NK-92 (cell line): Measurements from ENCODE around the gene TTC12.

ENCODE experiments used
- DNase-seq: peaks from one replicate; lab custom pipeline; 2025; ENCODE audit not compliant: unreplicated experiment; lab: John Stamatoyannopoulos, UW

The TTC12 gene

GRCh38 chr11:113314389-113315301 is at the start of gene TTC12:
Gene TTC12, plus strand, starts transcription at chr11:113314583. Its CDS starts 1,675 bp downstream, at chr11:113316258.
- peak; percentile 9 for DNase-seq

DNA sequence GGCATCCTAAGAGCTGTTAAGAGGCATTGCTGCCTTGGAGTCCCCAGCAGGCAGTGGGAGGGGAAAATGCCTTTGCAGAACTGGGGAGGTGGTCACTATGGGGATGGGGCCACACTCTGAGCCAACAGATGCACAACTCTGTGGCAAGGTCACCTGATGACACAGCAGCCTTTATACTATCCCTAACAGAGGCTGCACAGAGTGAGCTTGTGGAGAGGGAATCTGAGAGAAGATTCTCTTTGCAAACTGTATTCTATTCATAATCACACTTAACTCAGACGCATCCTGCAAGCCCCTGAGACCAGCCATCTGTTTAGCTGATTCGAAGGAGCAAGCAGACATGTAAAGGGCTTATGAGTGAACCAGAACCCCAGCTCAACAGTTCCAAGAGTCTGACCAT is 49.0 kb upstream of the TTC12 start:
- DNase-seq = no peak

DNA sequence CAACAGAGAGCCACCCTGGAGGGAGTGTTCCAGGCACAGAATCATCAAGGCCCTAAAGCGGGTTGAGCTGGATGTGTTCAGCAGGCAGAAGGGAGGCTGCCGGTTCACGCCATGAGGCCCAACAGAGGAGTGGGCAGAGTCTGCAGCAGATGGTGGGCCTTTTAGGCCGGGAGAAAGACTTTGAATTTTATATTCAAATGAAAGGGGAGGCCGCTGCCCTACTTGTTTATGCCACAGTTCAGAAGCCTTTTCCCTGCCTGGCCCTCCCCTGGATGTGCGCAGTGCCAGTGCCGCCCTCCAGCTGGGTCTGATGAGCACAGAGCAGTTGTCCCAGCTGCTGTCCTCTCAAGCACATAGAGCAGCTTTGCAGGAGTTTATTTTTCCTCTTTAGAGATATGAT is 46.9 kb upstream of the TTC12 start:
- DNase-seq = no peak

DNA sequence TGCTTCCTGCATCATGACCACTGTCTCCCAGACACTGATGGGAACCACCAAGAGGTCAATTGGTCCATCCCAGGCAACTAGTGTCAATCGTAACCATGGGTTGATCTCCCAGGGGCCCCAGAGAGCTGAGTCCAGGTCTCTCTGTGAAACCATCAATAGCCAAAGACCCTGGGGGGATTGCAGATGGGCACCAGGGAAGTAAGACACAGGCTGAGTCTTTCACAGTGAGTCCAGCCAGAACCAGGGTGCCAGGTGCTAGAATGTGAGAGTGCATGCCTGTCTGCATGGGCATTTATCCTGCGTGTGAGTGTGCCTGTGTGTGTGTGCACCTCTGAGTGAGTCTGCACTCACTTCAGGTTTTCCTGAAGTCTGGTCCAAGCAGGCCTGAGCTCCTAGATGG is 45.3 kb upstream of the TTC12 start:
- no peak for DNase-seq

DNA sequence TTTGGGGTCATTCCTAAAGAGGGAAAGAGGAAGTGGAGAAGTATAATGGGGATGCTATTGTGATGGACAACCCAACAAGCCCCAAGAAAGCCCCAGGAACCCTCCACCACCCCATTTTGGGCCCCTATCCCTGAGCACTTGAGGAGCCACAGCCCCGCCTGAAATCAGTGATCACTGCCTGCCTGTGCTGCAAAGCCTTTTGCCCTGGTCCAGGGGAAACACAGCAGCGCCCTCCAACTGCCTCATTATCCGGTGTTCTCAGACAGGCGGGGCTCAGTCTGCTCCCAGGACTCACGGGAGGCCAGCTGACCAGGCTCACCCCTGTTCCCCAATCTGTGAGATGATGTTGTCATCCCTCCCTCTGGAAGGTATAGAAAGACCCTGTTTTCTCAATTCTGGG is 44.7 kb upstream of the TTC12 start:
- no peak for DNase-seq

GRCh38 chr11:113270080-113270479 is 44.3 kb upstream of the TTC12 start:
- DNase-seq = no peak

DNA sequence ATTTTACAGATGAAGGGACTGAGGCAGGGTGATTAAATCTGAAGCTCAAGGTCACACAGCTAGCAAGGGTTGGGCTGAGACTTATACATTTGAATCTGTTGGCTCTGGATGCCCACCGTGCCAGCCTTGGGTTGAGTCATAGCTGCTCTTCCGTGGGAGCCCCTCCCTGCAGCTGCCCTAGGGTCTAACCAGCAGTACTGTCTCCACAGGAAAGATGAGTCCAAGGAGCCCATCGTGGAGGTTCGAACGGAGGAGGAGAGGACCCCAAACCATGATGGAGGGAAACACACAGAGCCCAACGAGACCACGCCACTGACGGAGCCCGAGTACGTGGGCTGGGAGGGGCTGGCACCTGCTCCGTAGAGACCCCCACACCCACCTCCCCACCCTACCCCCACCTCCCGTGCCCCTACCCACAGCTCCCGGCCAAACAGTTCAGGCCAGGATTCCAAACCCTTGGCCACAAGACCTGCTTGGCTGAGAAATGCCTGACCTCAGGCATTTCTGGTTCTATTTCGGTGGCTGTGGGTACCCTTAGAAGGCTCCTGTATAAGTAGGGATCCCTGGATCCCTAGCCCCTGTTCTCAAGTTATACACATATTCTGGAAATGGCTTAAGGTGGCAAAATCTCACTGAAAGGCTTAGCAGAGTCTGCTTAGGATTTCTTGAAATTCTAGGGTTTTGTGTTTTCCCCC is 42.7 kb upstream of the TTC12 start:
- no peak for DNase-seq

GRCh38 chr11:113272281-113272680 is 42.1 kb upstream of the TTC12 start:
- no peak for DNase-seq

GRCh38 chr11:113272927-113273615 is 41.3 kb upstream of the TTC12 start:
- no peak for DNase-seq

DNA sequence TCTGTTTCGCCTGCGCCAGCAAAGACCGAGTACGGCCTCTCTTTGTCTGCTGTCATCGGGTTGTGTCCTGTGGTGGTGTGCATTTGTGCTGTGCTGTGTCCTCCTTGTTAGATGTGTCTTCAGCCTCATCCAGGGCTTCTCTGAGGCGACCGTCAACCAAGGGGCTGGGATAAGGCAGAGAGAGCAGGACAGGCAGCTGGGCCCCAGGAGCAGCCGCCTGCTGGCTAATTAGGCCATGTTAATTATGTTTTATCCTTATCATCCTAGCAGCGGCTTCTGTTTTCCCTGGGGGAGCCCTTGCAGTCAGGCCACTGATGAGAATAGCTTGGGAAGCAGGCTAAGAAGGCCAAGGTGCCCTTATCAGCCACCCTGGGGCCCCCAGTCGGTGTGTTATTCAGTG is 40.7 kb upstream of the TTC12 start:
- DNase-seq = no peak

GRCh38 chr11:113274713-113275582 is 39.4 kb upstream of the TTC12 start:
- DNase-seq = no peak

DNA sequence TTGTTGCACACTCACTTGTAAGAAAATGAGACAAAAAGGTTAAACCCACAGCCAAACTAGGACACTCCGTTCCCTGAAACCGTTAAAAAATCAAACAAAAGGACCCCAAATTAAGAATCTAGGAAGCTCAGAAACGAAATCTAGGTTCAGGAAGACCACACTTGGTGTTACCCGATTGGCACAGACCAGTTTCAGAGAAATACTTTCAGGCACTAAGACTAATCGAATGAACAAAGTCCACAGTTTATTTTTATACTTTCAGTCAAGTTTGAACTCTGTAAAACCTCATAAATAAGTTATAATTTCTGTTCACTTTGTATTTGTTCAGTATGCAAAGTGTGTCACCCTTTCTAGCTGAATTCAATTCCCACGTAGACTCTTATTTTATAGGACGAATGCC is 38.8 kb upstream of the TTC12 start:
- no peak for DNase-seq

GRCh38 chr11:113276466-113276865 is 37.9 kb upstream of the TTC12 start:
- no peak for DNase-seq

DNA sequence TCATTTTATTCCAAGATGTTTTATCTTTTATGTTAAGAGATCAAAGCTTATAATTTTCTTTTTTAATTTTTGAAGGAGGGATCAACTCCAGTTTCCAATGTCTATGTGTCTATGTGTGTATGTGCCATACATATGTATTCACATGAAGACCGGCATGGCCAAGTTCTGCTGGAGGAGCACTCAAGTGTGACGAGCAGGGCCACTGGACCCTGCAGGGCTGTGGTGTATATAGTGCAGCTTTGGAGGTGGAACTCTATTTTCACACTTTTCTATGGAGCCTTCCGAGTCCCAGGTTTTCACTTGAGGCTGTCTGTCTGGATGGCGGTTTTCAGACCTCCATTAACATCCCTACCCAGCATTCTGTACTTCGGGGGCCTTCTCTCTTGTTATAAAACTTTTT is 36.5 kb upstream of the TTC12 start:
- no peak for DNase-seq

GRCh38 chr11:113278481-113278880 is 35.9 kb upstream of the TTC12 start:
- no peak for DNase-seq

GRCh38 chr11:113278925-113279324 is 35.5 kb upstream of the TTC12 start:
- no peak for DNase-seq

DNA sequence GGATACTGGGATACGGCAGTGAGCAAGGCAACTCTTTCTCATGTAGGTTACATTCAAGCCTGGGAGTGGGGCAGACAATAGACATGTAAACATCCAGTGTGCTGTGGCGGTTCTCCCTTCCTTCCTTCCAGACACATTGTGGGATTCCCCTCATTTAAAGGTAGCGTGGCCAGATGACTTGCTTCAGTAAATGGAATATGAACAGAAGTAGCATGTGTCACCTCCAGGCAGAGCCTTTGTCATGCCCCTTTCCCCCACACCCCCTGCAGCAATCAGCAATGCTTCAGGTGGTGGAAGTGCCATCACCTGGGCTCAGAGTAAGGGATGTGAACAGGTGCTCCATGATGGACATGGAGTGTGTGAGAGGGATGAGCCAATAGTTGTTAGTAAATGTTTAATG is 34.8 kb upstream of the TTC12 start:
- DNase-seq = no peak

DNA sequence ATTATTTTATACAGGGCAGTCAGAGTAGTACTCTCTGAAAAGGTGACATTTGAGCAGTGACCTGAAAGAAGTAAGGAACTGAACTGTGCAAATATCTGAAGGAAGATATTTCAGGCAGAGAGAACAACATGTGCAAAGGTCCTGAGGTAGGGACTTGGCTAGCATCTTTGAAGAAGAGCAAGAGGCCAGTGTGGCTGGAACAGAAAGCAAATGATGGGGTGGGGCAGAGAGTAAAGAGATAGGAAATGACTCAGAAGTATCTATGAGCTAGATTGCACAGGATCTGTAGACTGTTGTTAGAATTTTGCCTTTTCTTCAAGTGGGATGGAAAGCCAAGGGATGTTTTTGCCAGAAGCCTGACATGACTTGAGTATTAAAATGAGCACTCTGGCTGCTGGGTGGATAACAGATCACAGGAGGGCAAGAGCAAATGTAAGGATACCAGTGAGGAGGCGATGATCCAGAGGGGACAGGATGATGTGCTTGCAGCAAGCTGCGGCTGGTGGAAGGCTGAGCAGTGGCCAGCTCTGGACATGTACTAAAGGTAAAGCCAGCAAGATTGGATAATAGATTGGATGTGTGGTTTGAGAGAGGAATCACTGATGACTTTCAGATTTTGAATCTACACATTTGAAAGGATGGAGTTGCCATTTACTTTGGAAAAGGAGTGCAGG is 33.2 kb upstream of the TTC12 start:
- DNase-seq = no peak

DNA sequence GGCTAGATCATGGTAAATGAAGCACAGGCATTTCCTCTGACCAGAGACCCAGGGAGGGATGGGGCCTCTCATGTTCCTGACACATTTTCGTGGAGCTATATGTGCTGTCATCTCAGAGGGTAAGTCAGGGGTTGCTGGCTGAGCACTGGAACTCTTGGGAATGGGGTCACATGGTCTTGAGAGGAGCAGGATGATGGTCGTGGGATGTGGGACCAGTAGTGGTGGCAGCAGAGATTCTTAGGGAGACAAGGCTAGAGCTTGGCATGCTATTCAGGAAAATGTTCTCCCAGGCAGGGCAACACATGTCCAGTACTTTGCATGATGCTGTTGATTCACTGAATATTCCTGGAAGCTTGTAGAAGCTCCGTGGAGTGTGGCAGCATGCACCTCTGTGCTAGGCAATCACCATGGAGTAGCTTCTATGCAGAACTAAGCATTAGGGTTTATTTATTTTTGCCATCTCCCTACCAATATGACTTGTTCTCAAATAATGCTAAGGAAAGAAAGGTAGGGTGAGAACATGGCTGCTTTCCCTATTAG is 31.4 kb upstream of the TTC12 start:
- DNase-seq = no peak

GRCh38 chr11:113283881-113284280 is 30.5 kb upstream of the TTC12 start:
- DNase-seq = no peak
